PFSK-1 (cell line): Measurements from ENCODE around the gene OSBPL9.

Source experiments
- FOXP2 ChIP-seq: optimal IDR thresholded peaks from 2 replicates; pipeline ENCODE3; 2011; ENCODE audit warnings: borderline replicate concordance, control low read depth, inconsistent platforms; ENCODE audit not compliant: insufficient read depth; ENCODE audit errors: extremely low read length, extremely low read depth
- POLR2AphosphoS5 ChIP-seq: IDR thresholded peaks from 2 replicates; pipeline ENCODE4 v1.6.1; 2012; ENCODE audit warnings: low read depth, mild to moderate bottlenecking, control low read depth, low read length, moderate library complexity
- REST ChIP-seq, 2 experiments: IDR thresholded peaks; 2 replicates each; pipeline versions ENCODE4 v1.6.1 to v1.8.0; 2011 to 2012; ENCODE audit warnings: low read depth in 2 of 2, low read length in 2 of 2, control low read depth in 1 of 2, inconsistent platforms in 1 of 2, mild to moderate bottlenecking in 1 of 2, moderate library complexity in 1 of 2; ENCODE audit not compliant: insufficient read depth in 1 of 2
- SIN3A ChIP-seq: IDR thresholded peaks from 2 replicates; pipeline ENCODE4 v1.6.1; 2012; ENCODE audit warnings: mild to moderate bottlenecking, low read length, moderate library complexity, borderline replicate concordance; ENCODE audit not compliant: insufficient read depth
- TAF1 ChIP-seq: IDR thresholded peaks from 2 replicates; pipeline ENCODE4 v1.6.1; 2012; ENCODE audit warnings: low read length, control low read depth, borderline replicate concordance; ENCODE audit not compliant: insufficient read depth

- no peak for TF ChIP-seq POLR2AphosphoS5
- TF ChIP-seq FOXP2 = no peak
- TF ChIP-seq SIN3A = no peak
- no peak for TF ChIP-seq TAF1
- 0 out of 4 replicates have a peak, but pooled peaks of 1 of the 2 experiments have one; percentile 3 for TF ChIP-seq REST (IDR thresholded peaks at IDR 0.05; ENCODE audit: insufficient read depth in 1 of 2, low read depth in 2 of 2, low read length in 2 of 2)
Measured at GRCh38 chr1:51569284-51570062, 47.4 kb upstream of the OSBPL9 start.
